Adrenal gland (tissue), 12 donors: ENCODE measurements around the gene PANX2. TPM values are rescaled to one million over a fixed set of nuclear protein-coding genes. Genes with fewer than 3 reads are reported as not detected.

Experiments
- DNase-seq, 7 donors: peaks; one replicate each; pipeline ENCODE4 v3.0.0-alpha.2; 2019 to 2020
- H3K27ac ChIP-seq, 5 donors: fragments of 200-600 bp; sonication (generic) in 4 of 5; 1 replicate in 3 of 5; 2 replicates in 2 of 5; pipeline versions ENCODE4 v1.5.1 to v1.8.0; 2016 to 2020; ENCODE audit warnings: mild to moderate bottlenecking in 1 of 5
- H3K27me3 ChIP-seq: fragments of 200-600 bp; 2 replicates; pipeline ENCODE4 v1.8.0; 2021
- H3K36me3 ChIP-seq, 2 donors: fragments of 200-600 bp; replicated peaks in 1 of 2; 1 replicate in 1 of 2; 2 replicates in 1 of 2; pipeline versions ENCODE4 v1.5.1 to v1.8.0; 2018 to 2022
- H3K4me1 ChIP-seq, 2 donors: fragments of 200-600 bp; replicated peaks in 1 of 2; 1 replicate in 1 of 2; 2 replicates in 1 of 2; pipeline versions ENCODE4 v1.5.1 to v1.8.0; 2018 to 2021
- H3K4me3 ChIP-seq, 4 donors: fragments of 200-600 bp; sonication (generic) in 3 of 4; one replicate each; pipeline ENCODE4 v1.5.1; 2016 to 2018
- H3K9me3 ChIP-seq, 3 donors: fragments of 200-600 bp; sonication (generic) in 1 of 3; replicated peaks in 1 of 3; 1 replicate in 2 of 3; 2 replicates in 1 of 3; pipeline versions ENCODE4 v1.5.1 to v1.8.0; 2016 to 2021
- POLR2A ChIP-seq, 2 donors: fragments of 450-650 bp; IDR thresholded peaks; one replicate each; pipeline ENCODE4 v1.6.1; 2017; ENCODE audit warnings: antibody characterized with exemption in 2 of 2, mild to moderate bottlenecking in 2 of 2, moderate library complexity in 1 of 2
- WGBS, 4 donors: extraction: QIAGEN DNeasy Blood & Tissue Kit in 2 of 4; methylation state at CpG; one replicate each; pipeline versions ENCODE4 v1.1.5 to v1.1.7; 2013 to 2017; 5-methylcytosine and 5-hydroxymethylcytosine counted together
- intact Hi-C, 2 donors: fragments of 100-400 bp; cut with DNase I; formaldehyde crosslinking; loops; one replicate each; pipeline versions ENCODE4 v1.14.1 to v1.15.0; 2022 to 2023
- polyA plus RNA-seq, 3 donors: library from polyadenylated mRNA; stranded (reverse); fragments of 200-250 nt in 2 of 3; fragments of 350-450 nt in 1 of 3; fragmentation: Illumina TruSeq in 1 of 3; extraction: RNeasy Lipid Tissue Mini Kit (QIAGEN cat#74804) in 1 of 3; gene quantifications; one replicate each; pipeline ENCODE4 v1.2.3, GENCODE V29; 2013 to 2014
- total RNA-seq, 9 donors: library from RNA; depleted of rRNA in 4 of 9; stranded (reverse); fragments of >200 nt in 4 of 9; fragments of 120-200 nt in 1 of 9; fragmentation: NEBNext Ultra II Directional in 1 of 9; extraction: Animal tissue kit (Norgen Biotek cat#: 25700) in 1 of 9; gene quantifications; one replicate each; pipeline versions ENCODE4 v1.1.0 to v1.2.4, GENCODE V29; 2013 to 2023
- TF ChIP-seq, protein P1 (sequence below), 6 experiments: fragments of 450-650 bp in 4 of 6; fragments of 200-600 bp in 2 of 6; sonication (generic) in 1 of 6; IDR thresholded peaks; 1 replicate in 5 of 6; 2 replicates in 1 of 6; pipeline versions ENCODE4 v1.5.1 to v1.8.0; 2016 to 2021; ENCODE audit warnings: antibody characterized with exemption in 6 of 6, mild to moderate bottlenecking in 2 of 6, moderate library complexity in 1 of 6
- donor health status: healthy with polysubstance abuse.
- donor health status: Bipolar disorder and iron deficiency.
- donor health status: DM: yes; HTN: yes; CAD: no.
- donor health status: DM: no; HTN: no; CAD: no.
- donor health status: DM: no; HTN: no; CAD: no.
- donor health status: DM: yes; HTN: yes; CAD: no.

Gene PANX2
- total and polyA plus RNA-seq, 12 donors: 0.22 to 4.1 (median 0.70) TPM

- 54 to 75% (median 64%) methylated on average over 7 to 20 of the region's 20 CpGs; no CpG with 5 or more reads in 1 of the 4 donors for WGBS, 4 donors
- H3K27me3 ChIP-seq: no peaks in the 10 kb centered on the region
Observed at GRCh38 chr22:50189184-50189848, 18.8 kb downstream of the PANX2 start.

GRCh38 chr22:50189849-50190181, 19.3 kb downstream of the PANX2 start:
- H3K27me3 ChIP-seq: no peaks in the 10 kb centered on the region
- H3K27ac ChIP-seq: peak overlapping the region in 4 of 5 donors; percentile 71 to 91 (median 76)
- no peaks in the 10 kb centered on the region for H3K9me3 ChIP-seq
- 4 to 20% (median 9%) methylated on average over 3 to 4 of the region's 4 CpGs for WGBS, 4 donors
- no peak for TF ChIP-seq POLR2A (IDR thresholded peaks at IDR 0.05)
- TF ChIP-seq, protein P1, sequence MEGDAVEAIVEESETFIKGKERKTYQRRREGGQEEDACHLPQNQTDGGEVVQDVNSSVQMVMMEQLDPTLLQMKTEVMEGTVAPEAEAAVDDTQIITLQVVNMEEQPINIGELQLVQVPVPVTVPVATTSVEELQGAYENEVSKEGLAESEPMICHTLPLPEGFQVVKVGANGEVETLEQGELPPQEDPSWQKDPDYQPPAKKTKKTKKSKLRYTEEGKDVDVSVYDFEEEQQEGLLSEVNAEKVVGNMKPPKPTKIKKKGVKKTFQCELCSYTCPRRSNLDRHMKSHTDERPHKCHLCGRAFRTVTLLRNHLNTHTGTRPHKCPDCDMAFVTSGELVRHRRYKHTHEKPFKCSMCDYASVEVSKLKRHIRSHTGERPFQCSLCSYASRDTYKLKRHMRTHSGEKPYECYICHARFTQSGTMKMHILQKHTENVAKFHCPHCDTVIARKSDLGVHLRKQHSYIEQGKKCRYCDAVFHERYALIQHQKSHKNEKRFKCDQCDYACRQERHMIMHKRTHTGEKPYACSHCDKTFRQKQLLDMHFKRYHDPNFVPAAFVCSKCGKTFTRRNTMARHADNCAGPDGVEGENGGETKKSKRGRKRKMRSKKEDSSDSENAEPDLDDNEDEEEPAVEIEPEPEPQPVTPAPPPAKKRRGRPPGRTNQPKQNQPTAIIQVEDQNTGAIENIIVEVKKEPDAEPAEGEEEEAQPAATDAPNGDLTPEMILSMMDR (IDR thresholded peaks at IDR 0.05): no peak
- peaks cover 24 to 46% of the 10 kb centered on the region in 2 donors for H3K4me1 ChIP-seq
- H3K36me3 ChIP-seq: peaks cover 0 to 12% of the 10 kb centered on the region in 2 donors
- intact Hi-C loops: no loop called here
- peak in 2 of 7 donors; percentile 33 to 40 for DNase-seq
- H3K4me3 ChIP-seq: peak overlapping the region in 1 of 4 donors; percentile 53

More at GRCh38 chr22:50189184-50189848, 18.8 kb downstream of the PANX2 start:
- peaks cover 0 to 7% of the 10 kb centered on the region in 2 donors for H3K36me3 ChIP-seq
- no peak for TF ChIP-seq POLR2A (IDR thresholded peaks at IDR 0.05)
- TF ChIP-seq, protein P1 (IDR thresholded peaks at IDR 0.05): no peak
- peak; percentile 66 to 85 (median 74) for DNase-seq
- intact Hi-C loops: no loop called here
- H3K4me1 ChIP-seq: peaks cover 24 to 50% of the 10 kb centered on the region in 2 donors
- peak overlapping the region in 4 of 5 donors; percentile 71 to 91 (median 76) for H3K27ac ChIP-seq
- peak overlapping the region in 1 of 4 donors; percentile 53 for H3K4me3 ChIP-seq
- no peaks in the 10 kb centered on the region for H3K9me3 ChIP-seq

DNA sequence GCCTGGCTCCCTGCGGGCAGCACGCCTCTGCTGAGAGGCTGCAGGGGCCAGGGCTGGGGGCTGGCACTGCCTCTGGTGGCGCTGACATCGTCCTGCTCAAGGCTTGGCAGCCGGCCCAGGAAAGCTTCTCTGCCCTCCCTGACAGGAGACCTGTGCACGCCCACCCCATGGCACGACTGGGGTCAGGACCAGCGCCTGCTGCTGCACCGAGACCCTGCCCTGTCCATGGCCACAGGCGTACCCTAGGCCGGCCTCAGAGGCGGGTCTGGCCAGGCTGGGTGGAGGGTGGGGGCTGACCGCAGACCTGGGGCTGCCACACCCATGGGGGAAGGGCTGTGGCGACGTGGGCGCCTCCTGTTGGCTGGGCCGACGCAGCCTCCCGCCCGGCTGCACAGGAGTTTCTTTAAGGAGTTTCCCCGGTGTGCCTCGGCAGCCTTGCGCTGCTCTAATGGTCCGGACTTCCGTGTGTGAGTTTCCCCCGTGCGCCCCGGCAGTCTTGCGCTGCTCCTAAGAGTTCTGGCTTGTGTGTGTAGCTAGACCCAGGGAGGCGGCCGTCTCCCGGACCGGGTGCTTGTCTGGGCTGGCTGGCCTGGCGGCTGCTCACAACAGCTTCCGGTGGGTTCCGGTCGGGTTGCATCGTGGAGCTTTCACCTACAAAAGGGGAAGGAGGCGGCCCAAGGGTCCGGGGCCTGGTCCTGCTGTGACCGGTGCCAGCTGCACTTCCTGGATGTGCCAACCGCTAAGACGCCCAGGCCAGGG, 19.8 kb downstream of the PANX2 start:
- peak in 1 of 2 donors; percentile 44 for TF ChIP-seq POLR2A (IDR thresholded peaks at IDR 0.05)
- TF ChIP-seq, protein P1 (IDR thresholded peaks at IDR 0.05): peak in 3 of 6 experiments; percentile 13 to 44 (median 31)
- peak; percentile 79 to 92 (median 90) for DNase-seq
- Histone ChIP-seq H3K36me3 (peaks cover 0 to 15% of the 10 kb centered on the region in 2 donors), H3K27ac (peak overlapping the region in 4 of 5 donors; percentile 71 to 91 (median 76)), H3K4me3 (peak overlapping the region in 2 of 4 donors; percentile 42 to 53), H3K9me3 (no peaks in the 10 kb centered on the region), H3K4me1 (peaks cover 24 to 46% of the 10 kb centered on the region in 2 donors), H3K27me3 (no peaks in the 10 kb centered on the region)
- WGBS, 4 donors: 4 to 25% (median 6%) methylated on average over 4 to 43 of the region's 43 CpGs
- intact Hi-C loops: no loop called here
